GM20431 (cell line): ENCODE data around the gene GSTA2.
"Not testable (repeated sequence)": the region's sequence is repeated elsewhere in the genome, so short reads cannot be mapped to it uniquely, and the experiment has no call there.

ENCODE experiments used
- in situ Hi-C: fragments of 300-500 bp; cut with MseI, MboI; formaldehyde crosslinking; loops from one replicate; pipeline ENCODE4 v1.15.0; 2020; ENCODE audit warnings: low sequenced_read_pairs; ENCODE audit not compliant: unreplicated experiment

GSTA2 gene

DNA sequence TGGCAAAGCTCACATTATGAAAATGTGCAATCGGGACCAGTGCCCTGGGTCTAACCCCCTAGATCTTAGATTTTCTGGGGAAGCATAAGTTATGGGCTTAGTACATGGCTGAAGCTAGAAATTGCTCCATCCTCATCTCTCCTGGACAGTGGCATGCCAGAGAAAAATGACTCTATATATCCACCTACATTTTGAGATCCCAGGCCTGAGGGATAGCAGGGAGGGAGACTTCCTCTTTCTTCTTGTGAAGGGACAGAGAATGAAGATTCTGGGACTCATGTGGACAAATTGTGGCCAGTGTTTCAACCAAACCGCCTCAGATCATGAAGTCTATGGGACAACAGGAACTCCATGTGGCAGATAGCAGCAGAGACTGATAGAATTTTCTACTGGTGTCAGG is 35.4 kb downstream of the GSTA2 start:
- in situ Hi-C loops, result no loop called here

- in situ Hi-C loops, result no loop called here
Measured at GRCh38 chr6:52726741-52727535, 36.3 kb downstream of the GSTA2 start.

DNA sequence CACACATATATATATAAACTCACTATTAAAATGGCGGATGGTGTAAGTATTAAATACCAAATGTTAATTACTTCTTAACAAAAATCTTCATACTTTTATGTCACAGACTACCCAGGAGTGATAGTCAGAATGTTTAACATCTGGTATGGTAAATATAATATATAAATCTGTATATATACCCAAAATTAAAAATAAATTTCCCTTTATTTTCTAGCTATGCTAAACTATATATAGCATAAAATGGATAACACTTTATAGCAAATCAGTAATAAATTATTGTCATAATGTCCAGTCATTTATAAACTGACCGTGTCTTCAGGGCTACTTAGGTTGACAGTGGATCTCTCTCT is 37.1 kb downstream of the GSTA2 start:
- in situ Hi-C loops, result no loop called here

- in situ Hi-C loops, result no loop called here
Measured at GRCh38 chr6:52725535-52726192, 37.6 kb downstream of the GSTA2 start.

DNA sequence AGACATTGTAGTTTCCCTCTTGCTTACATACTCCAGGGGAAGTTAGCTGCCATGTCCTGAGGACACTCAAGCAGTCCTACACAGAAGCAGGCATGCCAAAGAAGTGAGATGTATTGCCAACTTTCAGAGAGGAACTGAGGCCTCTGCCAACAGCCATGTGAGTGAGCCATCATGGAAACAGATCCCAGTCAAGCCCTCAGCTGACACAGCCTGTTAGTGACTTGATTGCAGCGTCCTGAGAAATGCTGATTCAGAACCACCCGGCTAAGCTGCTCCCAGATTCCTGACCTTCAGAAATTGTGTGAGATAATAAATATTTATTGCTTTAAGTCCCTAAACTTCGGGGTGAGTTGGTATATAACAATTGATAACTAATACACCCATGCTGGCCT is 38.1 kb downstream of the GSTA2 start:
- in situ Hi-C loops, result no loop called here

DNA sequence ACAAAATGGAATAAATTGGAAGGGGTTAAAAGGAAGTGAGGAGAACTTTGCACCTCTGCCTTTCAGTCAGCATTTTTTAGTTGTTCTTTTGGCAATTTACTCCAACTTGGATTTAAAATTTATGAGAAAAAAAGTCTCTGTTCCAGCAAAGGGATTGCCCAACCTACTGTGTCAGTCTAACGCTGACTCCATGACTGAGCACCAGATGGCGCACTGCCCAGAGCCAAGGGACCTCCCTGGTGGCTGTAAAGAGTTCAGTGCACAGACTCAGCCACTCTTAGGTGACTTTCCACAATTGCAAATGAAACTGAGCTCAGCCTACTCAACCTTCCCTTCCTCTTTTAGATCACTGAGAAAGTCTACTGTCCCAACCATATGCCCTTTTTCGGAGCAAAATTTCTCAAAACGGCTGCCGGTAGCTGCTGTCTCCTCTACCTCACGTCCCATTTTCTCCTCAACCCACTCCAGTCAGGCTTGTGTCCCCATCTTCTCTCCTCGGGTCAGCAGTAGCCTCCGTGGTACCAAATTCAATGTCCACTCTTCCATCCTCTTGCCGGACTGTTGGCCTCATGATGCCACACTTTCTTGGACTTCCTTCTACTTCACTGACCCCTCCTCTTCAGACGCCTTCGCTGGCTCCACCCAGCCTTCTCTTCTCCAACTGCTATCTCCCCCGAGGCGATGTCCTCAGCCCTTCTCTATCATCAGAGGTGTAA is 38.7 kb downstream of the GSTA2 start:
- in situ Hi-C loops, result no loop called here

DNA sequence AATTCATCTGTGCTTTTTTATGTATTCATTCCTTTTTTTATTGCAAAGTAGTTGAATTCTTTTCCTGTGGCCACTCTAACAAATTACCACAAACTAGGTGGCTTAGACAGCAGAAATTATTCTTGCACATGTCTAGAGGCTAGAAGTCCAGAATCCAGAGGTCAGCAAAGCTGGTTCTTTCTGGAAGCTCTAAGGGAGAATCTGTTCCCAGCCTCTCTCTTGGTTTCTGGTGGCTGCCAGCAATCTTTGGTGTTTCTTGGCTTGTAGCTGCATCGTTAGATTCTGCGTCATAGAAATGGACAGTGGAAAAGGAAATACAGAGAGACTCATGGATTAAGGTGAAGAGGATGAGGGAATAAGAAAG is 39.3 kb downstream of the GSTA2 start:
- in situ Hi-C loops, result no loop called here

- in situ Hi-C loops, result no loop called here
Measured at GRCh38 chr6:52720321-52720720, 43.0 kb downstream of the GSTA2 start.

- in situ Hi-C loops, result no loop called here
Measured at GRCh38 chr6:52718550-52718949, 44.7 kb downstream of the GSTA2 start.

DNA sequence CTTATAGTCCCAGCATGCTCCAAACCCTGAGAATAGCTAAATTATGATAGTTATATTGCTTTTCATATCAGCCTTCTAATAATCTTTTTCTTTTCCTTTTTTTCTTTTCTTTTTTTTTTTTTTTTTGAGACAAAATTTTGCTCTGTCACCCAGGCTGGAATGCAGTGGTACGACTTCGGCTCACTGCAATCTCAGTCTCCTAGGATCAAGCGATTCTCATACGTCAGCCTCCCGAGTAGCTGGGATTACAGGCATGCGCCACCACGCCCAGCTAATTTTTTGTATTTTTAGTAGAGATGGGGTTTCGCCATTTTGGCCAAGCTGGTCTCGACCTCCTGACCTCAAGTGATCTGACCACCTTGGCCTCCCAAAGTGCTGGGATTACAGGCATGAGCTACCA is 48.5 kb downstream of the GSTA2 start:
- in situ Hi-C loops, result not testable (repeated sequence)

DNA sequence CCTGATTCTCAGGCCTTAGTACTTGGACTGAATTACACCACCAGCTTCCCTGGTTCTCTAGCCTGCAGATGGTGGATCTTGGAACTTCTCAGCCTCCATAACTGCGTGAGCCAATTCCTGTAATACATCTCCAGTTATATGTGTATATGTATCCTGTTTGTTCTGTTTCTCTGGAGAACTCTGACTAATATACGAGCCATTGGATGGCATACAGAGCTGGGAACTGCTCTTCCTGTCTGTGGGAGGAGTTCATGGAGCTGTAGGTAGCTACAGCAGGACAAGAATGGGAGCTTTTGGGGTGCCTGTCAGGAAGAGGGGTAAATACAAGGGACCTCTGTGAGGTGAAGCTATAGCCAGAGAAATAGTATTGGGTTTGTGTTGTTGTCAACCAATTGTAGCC is 51.1 kb downstream of the GSTA2 start:
- in situ Hi-C loops, result no loop called here

- in situ Hi-C loops, result no loop called here
Measured at GRCh38 chr6:52707963-52708680, 55.2 kb downstream of the GSTA2 start.

DNA sequence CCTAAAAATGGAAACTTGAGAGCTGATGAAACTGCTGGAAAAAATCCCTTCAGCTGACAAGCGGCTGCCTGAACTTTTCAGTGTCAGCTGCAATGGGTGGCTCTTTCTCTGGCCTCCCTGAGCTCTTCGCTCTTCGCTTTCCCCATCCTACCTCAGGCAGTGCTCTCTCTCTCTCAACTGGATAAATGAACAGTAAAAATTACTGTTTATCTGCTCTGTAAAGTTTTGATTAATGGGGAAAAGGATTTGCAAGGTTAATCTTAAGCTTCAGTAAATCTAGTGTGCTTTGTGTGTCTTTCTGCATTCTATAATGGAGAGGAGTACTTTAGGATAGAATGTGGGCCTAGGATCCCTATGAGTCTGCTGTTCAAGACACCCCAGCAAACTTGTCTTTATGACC is 57.3 kb downstream of the GSTA2 start:
- in situ Hi-C loops, result no loop called here

DNA sequence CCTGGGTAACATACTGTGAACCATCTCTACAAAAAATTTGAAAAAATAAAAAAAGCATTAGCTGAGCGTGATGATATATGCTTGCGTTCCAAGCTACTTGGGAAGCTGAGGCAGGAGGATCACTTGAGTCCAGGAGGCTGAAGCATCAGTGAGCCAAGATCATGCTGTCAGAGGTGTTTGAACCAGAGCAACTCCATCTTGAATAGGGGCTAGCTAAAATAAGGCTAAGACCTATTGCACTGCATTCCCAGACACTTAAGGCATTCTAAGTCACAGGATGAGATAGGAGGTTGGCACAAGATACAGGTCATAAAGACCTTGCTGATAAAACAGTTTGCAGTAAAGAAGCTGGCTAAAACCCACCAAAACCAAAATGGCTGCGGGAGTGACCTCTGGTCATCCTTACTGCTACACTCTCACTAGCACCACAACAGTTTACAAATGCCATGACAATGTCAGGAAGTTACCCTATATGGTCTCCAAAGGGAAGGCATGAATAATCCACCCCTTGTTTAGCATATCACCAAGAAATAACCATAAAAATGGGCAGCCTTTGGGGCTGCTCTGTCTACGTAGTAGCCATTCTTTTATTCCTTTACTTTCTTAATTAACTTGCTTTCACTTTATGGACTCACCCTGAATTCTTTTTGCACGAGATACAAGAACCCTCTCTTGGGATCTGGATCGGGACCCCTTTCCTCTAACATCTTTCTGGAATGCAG is 58.3 kb downstream of the GSTA2 start:
- in situ Hi-C loops, result not testable (repeated sequence)

GRCh38 chr6:52704060-52704459 is 59.2 kb downstream of the GSTA2 start:
- in situ Hi-C loops, result no loop called here
